Measurements from ENCODE around the gene ODF2L.

DNA sequence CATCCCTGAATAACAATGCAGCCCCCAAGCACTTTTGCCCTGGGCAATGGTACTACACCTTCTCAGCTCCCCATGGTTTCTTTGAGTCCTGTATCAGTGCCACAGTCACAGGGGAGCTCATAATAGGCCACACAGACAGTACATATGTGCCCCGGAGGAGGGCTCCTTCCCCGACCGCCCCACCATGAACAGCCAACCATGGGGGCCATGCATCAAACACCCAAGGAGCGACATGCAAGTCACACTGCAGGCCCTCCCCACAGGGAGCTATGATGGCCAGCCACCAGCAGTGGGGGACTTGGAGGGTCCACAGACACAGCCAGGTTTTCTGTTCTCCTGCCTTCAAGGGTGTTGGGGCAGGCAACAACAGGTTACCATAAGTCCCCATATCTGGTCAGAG, 14.8 kb upstream of the ODF2L start:
- no peak for TF ChIP-seq CTCF (IDR thresholded peaks at IDR 0.05)
- no peak for TF ChIP-seq POLR2AphosphoS5 (IDR thresholded peaks at IDR 0.05)

All from prostate gland (tissue), 2 donors.